Inflammatory macrophage (primary cell): ENCODE data around the gene CA4.
"Not testable (repeated sequence)": the region's sequence is repeated elsewhere in the genome, so short reads cannot be mapped to it uniquely, and the experiment has no call there.

Source experiments
- DNase-seq, 2 donors: peaks; one replicate each; pipeline ENCODE4 v3.0.0-alpha.2; 2020 to 2022

The CA4 gene

DNA sequence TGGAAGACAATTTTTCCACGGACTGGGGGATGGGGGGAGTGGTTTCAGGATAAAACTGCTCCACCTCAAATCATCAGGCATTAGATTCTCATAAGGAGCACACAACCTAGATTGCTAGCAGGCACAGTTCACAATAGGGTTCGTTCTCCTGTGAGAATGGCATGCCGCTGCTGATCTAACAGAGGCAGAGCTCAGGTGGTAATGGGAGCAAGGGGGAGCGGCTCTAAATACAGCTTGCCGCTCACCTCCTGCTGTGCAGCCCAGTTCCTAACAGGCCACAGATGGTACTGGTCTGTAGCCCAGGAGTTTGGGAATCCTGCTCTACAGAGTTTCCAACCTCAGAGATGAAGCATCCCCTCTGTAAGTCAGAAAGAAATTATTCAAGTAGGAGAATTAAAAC, 27.0 kb downstream of the CA4 start:
- not testable (repeated sequence) for DNase-seq

DNA sequence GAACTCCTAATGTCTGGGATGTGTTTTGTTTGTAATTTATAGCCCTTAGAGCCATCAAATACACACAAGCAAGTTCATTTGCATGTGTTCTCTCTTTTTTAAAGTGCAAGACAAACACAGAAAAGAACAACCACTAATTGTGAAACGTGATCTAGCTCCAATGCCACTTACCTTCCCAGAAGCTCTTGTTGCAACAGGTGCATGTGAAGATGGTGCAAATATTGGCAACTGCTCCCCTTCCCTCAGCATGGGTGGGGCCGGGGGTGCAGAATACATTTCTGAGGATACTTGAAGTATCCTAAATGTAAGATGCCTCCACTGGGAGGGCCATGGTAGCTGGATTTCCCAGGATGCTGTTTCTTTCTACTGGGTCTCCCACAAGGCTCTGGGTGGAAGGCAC, 28.4 kb downstream of the CA4 start:
- not testable (repeated sequence) for DNase-seq

DNA sequence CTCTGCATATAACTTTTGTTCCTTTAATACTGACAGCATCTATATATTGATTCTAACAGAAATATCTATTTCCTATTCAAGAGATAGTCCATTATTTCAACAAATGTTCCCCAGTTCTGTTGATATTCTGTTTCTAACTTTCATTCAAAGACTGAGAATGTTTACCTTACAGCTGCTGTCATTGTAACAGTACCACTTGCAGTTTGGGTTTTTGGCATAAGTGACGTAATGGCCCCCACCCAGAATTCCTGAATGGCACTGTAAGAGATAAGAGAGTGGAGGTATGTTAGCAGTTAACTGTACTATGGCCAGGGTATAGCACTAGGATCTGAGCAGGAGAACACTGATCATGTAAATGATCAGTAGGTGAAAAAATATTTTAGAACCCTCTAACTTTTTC, 30.6 kb downstream of the CA4 start:
- DNase-seq = not testable (repeated sequence)

DNA sequence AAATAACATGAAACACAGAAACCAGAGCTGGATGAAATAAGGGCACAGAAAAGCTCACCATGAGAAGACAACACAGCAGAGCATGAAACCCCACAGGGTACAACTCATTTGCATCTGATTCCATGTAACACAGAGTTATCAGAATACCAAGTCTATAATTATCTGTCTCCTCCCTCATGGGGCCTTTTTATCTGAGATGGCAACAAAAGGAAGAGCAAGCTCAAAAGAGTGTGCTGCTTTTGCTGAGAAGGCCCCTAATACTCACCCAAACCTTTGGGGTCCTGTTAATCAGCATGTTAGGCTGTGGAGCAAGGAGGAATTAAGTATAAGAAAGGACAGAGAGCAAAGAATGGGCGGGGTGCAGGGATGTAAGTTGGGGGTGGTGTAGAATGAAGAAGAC, 36.6 kb downstream of the CA4 start:
- DNase-seq = not testable (repeated sequence)

DNA sequence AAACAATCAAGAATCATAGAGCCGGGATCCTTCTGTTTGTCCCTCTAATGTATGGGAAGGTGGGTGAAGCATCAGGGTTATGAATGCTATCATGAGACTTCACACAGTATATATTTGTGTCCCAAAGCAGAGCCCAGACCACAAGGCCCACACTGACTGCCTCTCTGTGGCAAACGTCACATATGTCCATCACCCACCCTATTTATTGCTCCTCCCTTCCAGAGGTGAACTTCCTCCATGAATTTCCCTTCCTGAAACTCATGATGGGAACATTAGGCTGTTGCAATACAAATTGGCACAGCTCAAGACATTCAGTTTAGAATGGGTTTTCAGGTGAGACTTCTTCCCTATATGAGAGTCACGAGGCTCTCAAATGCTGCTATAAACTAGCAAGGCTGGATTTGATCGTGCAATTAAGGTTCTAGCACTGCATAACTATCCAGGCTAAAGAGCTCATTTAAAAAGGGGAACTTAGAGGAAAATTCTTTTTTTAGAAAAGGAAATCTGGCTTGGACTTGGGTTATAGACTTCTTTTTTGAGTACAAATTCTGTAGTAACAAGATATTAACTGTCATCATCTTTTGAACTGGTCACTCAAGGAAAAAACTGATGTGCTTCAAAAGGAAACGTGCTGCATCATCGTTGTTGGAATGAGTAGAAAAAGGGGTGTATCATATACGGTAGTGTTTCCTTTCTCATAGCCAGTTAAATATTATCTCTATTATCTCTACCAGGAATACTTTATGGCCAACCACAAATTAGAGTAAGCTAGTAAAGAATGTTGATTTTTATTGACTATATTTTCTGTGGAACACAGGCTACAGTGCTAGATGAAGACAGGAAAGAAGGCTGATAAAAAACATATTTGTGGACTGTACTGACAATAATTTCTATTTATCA, 37.3 kb downstream of the CA4 start:
- peak; percentile 69 for DNase-seq

DNA sequence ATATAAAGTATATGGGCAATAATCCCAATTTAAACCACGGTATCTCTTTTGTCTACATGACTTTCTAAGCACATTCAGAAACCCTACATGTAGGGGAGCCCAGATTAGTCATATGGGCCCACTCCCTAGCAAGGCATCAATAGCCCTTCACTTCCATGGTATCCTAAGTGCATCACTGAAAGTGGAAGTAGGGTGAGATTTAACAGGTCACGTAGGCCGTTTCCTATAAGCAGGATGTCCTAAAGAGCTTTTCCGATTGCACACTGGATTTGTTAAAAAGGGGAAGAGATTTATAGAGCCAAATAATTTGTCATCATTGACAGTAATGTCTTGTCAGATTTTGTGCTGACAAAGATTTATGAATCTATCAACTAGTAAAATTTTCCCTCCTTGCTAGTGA, 39.0 kb downstream of the CA4 start:
- DNase-seq = peak; percentile 59 to 77

DNA sequence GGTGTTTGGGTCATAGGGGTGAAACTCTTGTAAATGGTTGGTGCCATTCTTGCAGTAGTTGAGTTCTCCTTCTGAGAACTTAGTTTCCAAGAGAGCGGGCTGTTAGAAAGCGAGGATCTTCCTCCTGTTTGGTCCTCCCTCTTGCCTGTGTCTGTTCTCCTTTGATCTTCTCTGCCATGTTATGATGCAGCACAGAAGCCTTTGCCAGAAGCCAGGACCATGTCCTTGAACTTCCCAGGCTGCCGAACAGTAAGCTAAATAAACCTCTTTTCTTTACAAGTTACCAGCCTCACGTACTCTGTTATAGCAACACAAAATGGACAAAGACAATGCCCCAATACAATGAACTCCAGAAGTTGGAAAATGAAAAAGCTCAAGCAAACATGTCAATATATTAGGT, 40.3 kb downstream of the CA4 start:
- not testable (repeated sequence) for DNase-seq

DNA sequence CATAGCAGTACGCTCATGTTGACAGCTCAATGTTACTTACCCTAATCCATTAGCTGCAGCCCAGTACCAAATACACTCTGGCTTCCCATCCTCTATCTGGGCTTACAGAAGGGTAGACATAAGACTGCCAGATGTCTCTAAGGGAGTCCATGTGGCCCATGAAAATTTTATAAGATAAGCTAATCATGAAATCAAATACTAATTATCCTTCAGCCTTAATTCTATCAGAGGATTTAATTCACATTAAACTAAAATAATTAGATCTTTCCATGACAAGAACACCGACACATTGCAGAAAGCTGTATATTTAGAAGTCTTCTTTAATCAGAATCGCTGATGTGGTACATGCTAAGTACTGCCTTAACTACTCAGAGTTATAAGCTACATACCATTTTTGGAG, 43.3 kb downstream of the CA4 start:
- not testable (repeated sequence) for DNase-seq

DNA sequence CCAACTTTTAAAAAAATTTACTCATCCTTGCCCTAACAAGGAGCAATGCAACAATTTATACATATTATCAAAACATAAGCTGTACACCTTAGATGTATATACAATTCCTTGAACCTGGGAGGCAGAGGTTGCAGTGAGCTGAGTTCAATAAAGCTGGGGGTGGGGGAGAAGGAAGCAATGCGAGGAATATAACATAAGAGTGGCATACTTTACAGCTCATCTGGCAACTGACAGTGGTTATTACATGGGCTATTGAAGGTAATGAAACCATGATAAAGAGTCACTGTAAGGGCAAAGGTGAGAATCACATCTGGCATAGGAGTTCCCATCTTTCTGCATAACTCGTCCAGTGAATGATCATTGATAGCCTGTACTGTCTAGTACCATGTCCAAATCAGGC, 43.7 kb downstream of the CA4 start:
- no peak for DNase-seq

DNA sequence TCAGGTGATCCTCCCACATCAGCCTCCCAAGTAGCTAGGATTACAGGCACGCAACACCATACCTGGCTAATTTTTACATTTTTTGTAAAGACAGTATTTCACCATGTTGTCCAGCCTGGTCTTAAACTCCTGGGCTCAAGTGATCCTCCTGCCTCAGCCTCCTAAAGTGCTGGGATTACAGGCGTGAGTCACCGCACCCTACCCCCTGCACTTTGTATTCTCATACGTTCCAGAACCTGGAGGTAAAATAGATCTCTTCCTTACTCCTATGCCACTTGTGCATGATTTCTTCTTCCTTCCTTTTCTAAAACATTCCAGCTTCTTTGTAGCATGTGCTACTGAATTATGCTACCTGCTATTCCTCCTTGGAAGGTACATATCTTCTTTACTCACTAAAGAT, 44.4 kb downstream of the CA4 start:
- not testable (repeated sequence) for DNase-seq

DNA sequence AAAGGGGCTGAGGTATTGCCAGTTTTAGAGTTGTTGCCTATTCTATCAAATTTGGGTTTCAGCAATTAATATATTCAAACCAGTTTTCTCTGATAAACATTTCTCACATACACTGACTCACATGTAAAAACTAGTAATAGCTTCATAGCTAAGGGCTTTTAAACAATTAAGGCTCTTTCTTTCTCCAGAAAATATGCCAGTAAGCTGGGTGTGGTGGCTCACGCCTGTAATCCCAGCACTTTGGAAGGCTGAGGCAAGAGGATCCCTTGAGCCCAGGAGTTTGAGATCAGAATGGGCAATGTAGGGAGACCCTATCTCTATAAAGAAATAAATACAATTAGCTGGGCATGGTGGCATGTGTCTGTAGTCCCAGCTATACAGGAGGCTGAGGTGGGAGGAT, 48.9 kb downstream of the CA4 start:
- not testable (repeated sequence) for DNase-seq

DNA sequence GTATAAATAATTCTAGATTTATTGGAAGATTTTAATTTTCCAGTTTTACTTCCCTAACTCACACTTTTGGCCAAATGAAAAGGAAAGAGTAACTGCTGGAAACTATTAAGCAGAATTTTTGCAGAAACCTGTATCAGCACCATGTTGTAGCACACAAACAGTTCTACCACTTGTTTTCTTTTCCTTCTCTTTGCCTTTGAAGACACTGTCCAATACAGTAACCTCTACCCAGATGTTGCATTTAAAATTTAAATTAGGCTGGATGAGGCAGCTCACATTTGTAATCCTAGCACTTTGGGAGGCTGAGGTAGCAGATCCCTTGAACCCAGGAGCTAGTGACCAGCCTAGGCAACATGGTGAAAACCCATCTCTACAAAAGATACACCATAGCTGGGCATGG, 56.0 kb downstream of the CA4 start:
- DNase-seq = not testable (repeated sequence)

DNA sequence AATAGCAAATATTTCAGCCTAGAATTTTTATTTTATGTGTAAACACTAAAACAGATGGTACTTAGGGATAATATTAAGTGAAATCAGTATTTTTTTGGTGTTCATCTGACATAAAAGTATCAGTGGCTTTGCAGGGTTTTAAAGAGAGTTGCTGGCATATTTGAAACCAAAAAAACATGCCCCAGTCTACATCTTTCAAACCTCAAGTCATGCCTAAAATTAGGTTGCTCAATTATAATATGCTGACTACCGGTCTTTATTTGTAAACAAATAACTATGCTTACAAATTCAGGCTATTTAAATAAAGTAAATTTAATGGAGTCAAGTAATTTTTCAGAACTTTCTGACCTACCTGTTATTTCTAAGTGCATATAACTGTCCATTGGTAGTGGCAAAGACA, 58.5 kb downstream of the CA4 start:
- not testable (repeated sequence) for DNase-seq
